ENCODE measurements around the gene UBE3D. TPM values are rescaled to one million over a fixed set of nuclear protein-coding genes. Genes with fewer than 3 reads are reported as not detected.

Gene UBE3D
- total RNA-seq, 1 experiment from 2014 or later = 10.7 TPM

GRCh38 chr6:82910395-82910794 is 155.2 kb downstream of the UBE3D start:
- Mint-ChIP-seq H3K4me3 (no peak overlapping the region), H3K4me1 (peaks cover 3% of the 10 kb centered on the region in 2 experiments; a peak in 2 of 4 replicates), H3K36me3 (ENCODE audit: insufficient read depth in 1 of 3, low read depth in 3 of 3) (no peaks in the 10 kb centered on the region), H3K27me3 (ENCODE audit: low read depth) (no peaks in the 10 kb centered on the region), H3K27ac (no peak overlapping the region), H3K9me3 (no peaks in the 10 kb centered on the region)
- H4K8ac ChIP-seq (replicated peaks; ENCODE audit: insufficient read length, low read depth, low read length) = no peak overlapping the region
- no peak overlapping the region for H3K4ac ChIP-seq (ENCODE audit: low read depth, low read length)
- no peak overlapping the region for H2BK15ac ChIP-seq (ENCODE audit: low read depth, low read length)
- H2AK5ac ChIP-seq (ENCODE audit: insufficient read length, low read length) = no peak overlapping the region
- H3K27ac ChIP-seq (ENCODE audit: insufficient read length, low read depth, low read length) = no peak overlapping the region
- no peak overlapping the region for H2BK20ac ChIP-seq (ENCODE audit: low read depth, low read length, poor library complexity, severe bottlenecking)
- no peak overlapping the region for H3T11ph ChIP-seq (ENCODE audit: low read length)
- no peaks in the 10 kb centered on the region for H4K20me1 ChIP-seq (ENCODE audit: control insufficient read depth, insufficient read depth, insufficient read length)
- H2BK12ac ChIP-seq (ENCODE audit: insufficient read length, low read depth, low read length) = no peak overlapping the region
- TF ChIP-seq, protein P1, sequence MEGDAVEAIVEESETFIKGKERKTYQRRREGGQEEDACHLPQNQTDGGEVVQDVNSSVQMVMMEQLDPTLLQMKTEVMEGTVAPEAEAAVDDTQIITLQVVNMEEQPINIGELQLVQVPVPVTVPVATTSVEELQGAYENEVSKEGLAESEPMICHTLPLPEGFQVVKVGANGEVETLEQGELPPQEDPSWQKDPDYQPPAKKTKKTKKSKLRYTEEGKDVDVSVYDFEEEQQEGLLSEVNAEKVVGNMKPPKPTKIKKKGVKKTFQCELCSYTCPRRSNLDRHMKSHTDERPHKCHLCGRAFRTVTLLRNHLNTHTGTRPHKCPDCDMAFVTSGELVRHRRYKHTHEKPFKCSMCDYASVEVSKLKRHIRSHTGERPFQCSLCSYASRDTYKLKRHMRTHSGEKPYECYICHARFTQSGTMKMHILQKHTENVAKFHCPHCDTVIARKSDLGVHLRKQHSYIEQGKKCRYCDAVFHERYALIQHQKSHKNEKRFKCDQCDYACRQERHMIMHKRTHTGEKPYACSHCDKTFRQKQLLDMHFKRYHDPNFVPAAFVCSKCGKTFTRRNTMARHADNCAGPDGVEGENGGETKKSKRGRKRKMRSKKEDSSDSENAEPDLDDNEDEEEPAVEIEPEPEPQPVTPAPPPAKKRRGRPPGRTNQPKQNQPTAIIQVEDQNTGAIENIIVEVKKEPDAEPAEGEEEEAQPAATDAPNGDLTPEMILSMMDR (conservative IDR thresholded peaks at IDR 0.05) = no peak
- no peak overlapping the region for H2AFZ ChIP-seq (ENCODE audit: low read length)
- H2BK120ac ChIP-seq (ENCODE audit: low read depth, low read length, poor library complexity, severe bottlenecking) = no peak overlapping the region
- no peak for DNase-seq
- no peaks in the 10 kb centered on the region for H3K27me3 ChIP-seq (ENCODE audit: insufficient read depth, low read length)
- H3K9me3 ChIP-seq (ENCODE audit: control insufficient read depth, low read depth, low read length) = no peaks in the 10 kb centered on the region
- H3K23me2 ChIP-seq (ENCODE audit: insufficient read length, low read depth, low read length, poor library complexity, severe bottlenecking) = no peaks in the 10 kb centered on the region
- no peaks in the 10 kb centered on the region for H3K79me2 ChIP-seq (ENCODE audit: insufficient read depth, low read length)
- H3K79me1 ChIP-seq (ENCODE audit: insufficient read depth, low read depth, low read length, poor library complexity, severe bottlenecking) = no peaks in the 10 kb centered on the region
- H3K23ac ChIP-seq (ENCODE audit: insufficient read length, low read depth, low read length) = no peak overlapping the region
- no peak overlapping the region for H3K4me2 ChIP-seq (ENCODE audit: insufficient read depth, insufficient read length, low read length)
- H4K5ac ChIP-seq (ENCODE audit: insufficient read length, low read depth, low read length) = no peak overlapping the region
- H3K18ac ChIP-seq (ENCODE audit: insufficient read length, low read depth, low read length) = no peak overlapping the region
- H4K91ac ChIP-seq (ENCODE audit: insufficient read length, low read depth, low read length) = no peak overlapping the region
- no peak overlapping the region for H3K9ac ChIP-seq (ENCODE audit: extremely low read depth, insufficient read length, low read length)
- H3K14ac ChIP-seq (ENCODE audit: insufficient read depth, low read length) = no peak overlapping the region
- H3K56ac ChIP-seq (ENCODE audit: insufficient read length, low read depth, low read length) = no peak overlapping the region
- no peaks in the 10 kb centered on the region for H3K4me1 ChIP-seq (ENCODE audit: insufficient read depth, low read length)
- H2BK5ac ChIP-seq (ENCODE audit: insufficient read length, low read length) = no peak overlapping the region
- WGBS (ENCODE audit: extremely low coverage, insufficient read length, low lambda C conversion rate) = no CpG with 5 or more reads among the region's 1 CpG

Data from H9 (cell line).